Lower leg skin (tissue), 3 donors: Measurements from ENCODE around the gene TAF4B.

ENCODE experiments used
- POLR2A ChIP-seq, 2 donors: fragments of 450-650 bp; IDR thresholded peaks; one replicate each; pipeline ENCODE4 v1.6.1; 2016 to 2017; ENCODE audit warnings: antibody characterized with exemption in 2 of 2, mild to moderate bottlenecking in 1 of 2, moderate library complexity in 1 of 2
- TF ChIP-seq, protein P1 (sequence below), 3 donors: fragments of 450-650 bp; IDR thresholded peaks; one replicate each; pipeline ENCODE4 v1.5.1; 2016; ENCODE audit warnings: antibody characterized with exemption in 3 of 3, mild to moderate bottlenecking in 3 of 3, moderate library complexity in 2 of 3

DNA sequence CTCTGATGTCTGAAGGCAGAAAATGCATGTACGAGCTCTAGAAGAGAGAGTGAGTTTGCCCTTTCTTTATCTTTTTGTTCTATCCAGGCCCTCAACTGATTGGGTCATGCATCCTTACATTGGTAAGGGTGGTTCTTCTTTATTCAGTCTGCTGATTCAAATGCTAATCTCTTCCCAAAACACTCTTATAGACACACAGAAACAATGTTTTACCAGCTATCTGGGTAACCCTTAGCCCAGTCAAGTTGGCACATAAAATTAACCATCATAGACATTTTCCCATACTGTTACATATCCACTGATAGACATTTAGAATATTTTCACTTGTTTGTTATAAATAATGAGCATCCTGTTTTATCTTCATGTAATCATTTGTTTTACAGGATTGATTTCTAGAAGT lies 141.2 kb downstream of the TAF4B start:
- TF ChIP-seq, protein P1, sequence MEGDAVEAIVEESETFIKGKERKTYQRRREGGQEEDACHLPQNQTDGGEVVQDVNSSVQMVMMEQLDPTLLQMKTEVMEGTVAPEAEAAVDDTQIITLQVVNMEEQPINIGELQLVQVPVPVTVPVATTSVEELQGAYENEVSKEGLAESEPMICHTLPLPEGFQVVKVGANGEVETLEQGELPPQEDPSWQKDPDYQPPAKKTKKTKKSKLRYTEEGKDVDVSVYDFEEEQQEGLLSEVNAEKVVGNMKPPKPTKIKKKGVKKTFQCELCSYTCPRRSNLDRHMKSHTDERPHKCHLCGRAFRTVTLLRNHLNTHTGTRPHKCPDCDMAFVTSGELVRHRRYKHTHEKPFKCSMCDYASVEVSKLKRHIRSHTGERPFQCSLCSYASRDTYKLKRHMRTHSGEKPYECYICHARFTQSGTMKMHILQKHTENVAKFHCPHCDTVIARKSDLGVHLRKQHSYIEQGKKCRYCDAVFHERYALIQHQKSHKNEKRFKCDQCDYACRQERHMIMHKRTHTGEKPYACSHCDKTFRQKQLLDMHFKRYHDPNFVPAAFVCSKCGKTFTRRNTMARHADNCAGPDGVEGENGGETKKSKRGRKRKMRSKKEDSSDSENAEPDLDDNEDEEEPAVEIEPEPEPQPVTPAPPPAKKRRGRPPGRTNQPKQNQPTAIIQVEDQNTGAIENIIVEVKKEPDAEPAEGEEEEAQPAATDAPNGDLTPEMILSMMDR (IDR thresholded peaks at IDR 0.05), result no peak
- TF ChIP-seq POLR2A (IDR thresholded peaks at IDR 0.05), result no peak
